ENCODE results near the gene ACTN1.
"Not testable (repeated sequence)": the region's sequence is repeated elsewhere in the genome, so short reads cannot be mapped to it uniquely, and the experiment has no call there.

Gene ACTN1

GRCh38 chr14:68979021-68979721, at the start of gene ACTN1:
ACTN1 (minus strand) TSS chr14:68979302; CDS start chr14:68979056, 246 bp downstream.
- DNase-seq (ENCODE audit: low spot score) (peak; percentile 98), ATAC-seq (ENCODE audit: low read depth) (peak; percentile 73)
- TF ChIP-seq CTCF (IDR thresholded peaks at IDR 0.05; ENCODE audit: poor library complexity, severe bottlenecking), result no peak
- Histone ChIP-seq H3K4me1 (ENCODE audit: insufficient read depth, poor library complexity, severe bottlenecking) (peaks cover 50% of the 10 kb centered on the region), H3K27me3 (ENCODE audit: insufficient read depth, poor library complexity, severe bottlenecking) (no peaks in the 10 kb centered on the region), H3K4me3 (ENCODE audit: severe bottlenecking) (peak within 1 kb of the TSS; percentile 91), H3K9me3 (ENCODE audit: severe bottlenecking) (no peaks in the 10 kb centered on the region), H3K36me3 (ENCODE audit: low read depth) (peaks cover 44% of the 10 kb centered on the region), H3K27ac (ENCODE audit: poor library complexity, severe bottlenecking) (peak within 1 kb of the TSS; percentile 98)

- Histone ChIP-seq H3K27me3 (ENCODE audit: insufficient read depth, poor library complexity, severe bottlenecking) (no peaks in the 10 kb centered on the region), H3K4me3 (ENCODE audit: severe bottlenecking) (no peak overlapping the region), H3K4me1 (ENCODE audit: insufficient read depth, poor library complexity, severe bottlenecking) (no peaks in the 10 kb centered on the region), H3K9me3 (ENCODE audit: severe bottlenecking) (no peaks in the 10 kb centered on the region), H3K36me3 (ENCODE audit: low read depth) (no peaks in the 10 kb centered on the region), H3K27ac (ENCODE audit: poor library complexity, severe bottlenecking) (no peak overlapping the region)
- no peak for DNase-seq (ENCODE audit: low spot score)
- no peak for TF ChIP-seq CTCF (IDR thresholded peaks at IDR 0.05; ENCODE audit: poor library complexity, severe bottlenecking)
- peak; percentile 27; the same call in 1 of the 3 replicates for ATAC-seq (ENCODE audit: low read depth)
Measured at GRCh38 chr14:69027242-69027913, 48.3 kb upstream of the ACTN1 start.

- ATAC-seq (ENCODE audit: low read depth) (no peak), DNase-seq (ENCODE audit: low spot score) (no peak)
- TF ChIP-seq CTCF (IDR thresholded peaks at IDR 0.05; ENCODE audit: poor library complexity, severe bottlenecking), result no peak
- no peaks in the 10 kb centered on the region for H3K4me1 ChIP-seq (ENCODE audit: insufficient read depth, poor library complexity, severe bottlenecking)
- no peak overlapping the region for H3K27ac ChIP-seq (ENCODE audit: poor library complexity, severe bottlenecking)
- no peaks in the 10 kb centered on the region for H3K9me3 ChIP-seq (ENCODE audit: severe bottlenecking)
- no peak overlapping the region for H3K4me3 ChIP-seq (ENCODE audit: severe bottlenecking)
- H3K36me3 ChIP-seq (ENCODE audit: low read depth), result no peaks in the 10 kb centered on the region
- no peaks in the 10 kb centered on the region for H3K27me3 ChIP-seq (ENCODE audit: insufficient read depth, poor library complexity, severe bottlenecking)
Measured at GRCh38 chr14:69023035-69023434, 43.9 kb upstream of the ACTN1 start.

GRCh38 chr14:69022093-69022492, 43.0 kb upstream of the ACTN1 start:
- H3K4me3 ChIP-seq (ENCODE audit: severe bottlenecking); DNase-seq (ENCODE audit: low spot score); H3K4me1 ChIP-seq (ENCODE audit: insufficient read depth, poor library complexity, severe bottlenecking); H3K9me3 ChIP-seq (ENCODE audit: severe bottlenecking); H3K27me3 ChIP-seq (ENCODE audit: insufficient read depth, poor library complexity, severe bottlenecking); H3K27ac ChIP-seq (ENCODE audit: poor library complexity, severe bottlenecking); H3K36me3 ChIP-seq (ENCODE audit: low read depth); ATAC-seq (ENCODE audit: low read depth): not testable (repeated sequence)

GRCh38 chr14:69017706-69018105, 38.6 kb upstream of the ACTN1 start:
- H3K36me3 ChIP-seq (ENCODE audit: low read depth), result no peaks in the 10 kb centered on the region
- DNase-seq (ENCODE audit: low spot score), result no peak
- no peak for TF ChIP-seq CTCF (IDR thresholded peaks at IDR 0.05; ENCODE audit: poor library complexity, severe bottlenecking)
- H3K4me1 ChIP-seq (ENCODE audit: insufficient read depth, poor library complexity, severe bottlenecking), result peaks cover 5% of the 10 kb centered on the region
- ATAC-seq (ENCODE audit: low read depth), result no peak
- H3K27ac ChIP-seq (ENCODE audit: poor library complexity, severe bottlenecking), result no peak overlapping the region
- H3K9me3 ChIP-seq (ENCODE audit: severe bottlenecking), result no peaks in the 10 kb centered on the region
- no peak overlapping the region for H3K4me3 ChIP-seq (ENCODE audit: severe bottlenecking)
- H3K27me3 ChIP-seq (ENCODE audit: insufficient read depth, poor library complexity, severe bottlenecking), result no peaks in the 10 kb centered on the region
